ENCODE data around the gene TRIM41. TPM values are rescaled to one million over a fixed set of nuclear protein-coding genes. Genes with fewer than 3 reads are reported as not detected.
A peak's percentile ranks its signal among the peaks of the same experiment; 100 is the strongest.

TRIM41 gene
- total and polyA plus RNA-seq, 2 of the 13 experiments (the other 11 are each of a cell fraction or from before 2014, with no cell fraction given) = 10.2 to 16.7 TPM

- no peak for TF ChIP-seq ZUFSP (CRISPR knock-in tag; IDR thresholded peaks at IDR 0.05; ENCODE audit: borderline replicate concordance)
- TF ChIP-seq MLX (CRISPR knock-in tag; IDR thresholded peaks at IDR 0.05) = no peak
- TF ChIP-seq ZFP36L1 (CRISPR knock-in tag; IDR thresholded peaks at IDR 0.05) = no peak
- no peak for TF ChIP-seq ZKSCAN8 (CRISPR knock-in tag; IDR thresholded peaks at IDR 0.05; ENCODE audit: borderline replicate concordance)
- TF ChIP-seq ZNF335 (CRISPR knock-in tag; IDR thresholded peaks at IDR 0.05) = no peak
- no peak for TF ChIP-seq ZMYM3 (CRISPR knock-in tag; IDR thresholded peaks at IDR 0.05)
- no peak for TF ChIP-seq ZNF160 (CRISPR knock-in tag; IDR thresholded peaks at IDR 0.05)
- no peak for TF ChIP-seq CREB1 (IDR thresholded peaks at IDR 0.05)
- no peak for TF ChIP-seq CREB1 (CRISPR knock-in tag; IDR thresholded peaks at IDR 0.05)
- TF ChIP-seq NR3C1 (CRISPR knock-in tag; IDR thresholded peaks at IDR 0.05) = no peak
- 0 out of 2 replicates have a peak, but pooled peaks have one; percentile 7 for TF ChIP-seq ZC3H13 (CRISPR knock-in tag; IDR thresholded peaks at IDR 0.05)
- TF ChIP-seq ATF6 (CRISPR knock-in tag; conservative IDR thresholded peaks at IDR 0.05) = no peak
- no peak; the same call in 1 of the 2 replicates for TF ChIP-seq ZNF891 (CRISPR knock-in tag; IDR thresholded peaks at IDR 0.05)
- no peak for TF ChIP-seq ZNF646 (CRISPR knock-in tag; IDR thresholded peaks at IDR 0.05)
- TF ChIP-seq ATAD3A (CRISPR knock-in tag; IDR thresholded peaks at IDR 0.05) = no peak
- no peak for TF ChIP-seq SOX6 (IDR thresholded peaks at IDR 0.05)
- no peak for TF ChIP-seq SOX6 (CRISPR knock-in tag; IDR thresholded peaks at IDR 0.05)
- TF ChIP-seq ZFP62 (CRISPR knock-in tag; IDR thresholded peaks at IDR 0.05) = no peak
- TF ChIP-seq ZNF597 (CRISPR knock-in tag; IDR thresholded peaks at IDR 0.05) = no peak
These were observed 22.6 kb downstream of the TRIM41 start (continued) for GRCh38 chr5:181245427-181246275.
